Measurements from ENCODE around the gene SHROOM3.

SHROOM3 gene

DNA sequence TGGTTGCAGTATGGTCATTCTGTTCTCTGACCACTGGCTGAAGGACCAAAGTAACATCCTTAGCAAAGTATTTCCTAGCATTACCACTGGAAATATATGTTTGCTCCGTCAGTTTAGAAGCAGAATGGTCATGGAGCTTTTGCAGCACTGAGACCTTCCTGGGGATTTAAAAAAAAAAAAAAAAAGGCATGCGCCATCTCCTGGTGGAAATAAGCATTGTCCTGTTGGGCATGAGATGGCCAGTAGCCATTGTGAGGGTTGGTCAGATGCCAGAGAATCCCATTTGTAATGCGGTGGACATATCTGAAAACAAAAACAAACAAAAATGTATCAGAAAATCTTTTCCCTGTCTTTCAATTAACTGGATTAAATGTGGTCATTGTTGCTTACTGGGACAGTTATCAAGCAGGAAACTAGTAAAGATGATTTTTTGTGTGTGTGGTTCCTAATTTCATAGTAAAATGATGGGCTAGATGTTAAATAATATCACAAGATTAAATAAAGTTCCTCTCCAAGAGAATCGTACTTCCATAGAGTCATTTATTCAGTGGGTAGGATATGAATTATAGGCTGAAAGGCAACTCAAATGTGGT is 323.4 kb downstream of the SHROOM3 start:
- no peak for DNase-seq

DNA sequence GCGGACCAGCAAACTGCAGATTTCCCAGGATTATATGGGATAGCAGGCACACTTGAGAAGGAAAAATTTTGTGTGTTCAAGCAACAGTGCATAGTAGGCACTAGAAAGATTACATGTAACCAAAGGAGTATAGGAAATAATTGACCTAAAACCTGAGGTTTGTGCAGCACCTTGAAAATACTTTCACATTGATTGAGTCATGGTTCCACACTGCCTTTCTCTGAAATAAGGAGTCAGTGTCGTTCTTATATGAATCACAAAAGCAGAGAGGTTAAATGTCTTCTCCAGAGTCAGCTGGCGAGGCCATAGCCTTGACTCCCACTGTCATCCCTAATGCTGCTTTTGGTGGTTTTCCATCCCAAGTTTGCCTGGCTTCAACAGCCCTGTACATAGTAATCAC is 324.0 kb downstream of the SHROOM3 start:
- no peak for DNase-seq

DNA sequence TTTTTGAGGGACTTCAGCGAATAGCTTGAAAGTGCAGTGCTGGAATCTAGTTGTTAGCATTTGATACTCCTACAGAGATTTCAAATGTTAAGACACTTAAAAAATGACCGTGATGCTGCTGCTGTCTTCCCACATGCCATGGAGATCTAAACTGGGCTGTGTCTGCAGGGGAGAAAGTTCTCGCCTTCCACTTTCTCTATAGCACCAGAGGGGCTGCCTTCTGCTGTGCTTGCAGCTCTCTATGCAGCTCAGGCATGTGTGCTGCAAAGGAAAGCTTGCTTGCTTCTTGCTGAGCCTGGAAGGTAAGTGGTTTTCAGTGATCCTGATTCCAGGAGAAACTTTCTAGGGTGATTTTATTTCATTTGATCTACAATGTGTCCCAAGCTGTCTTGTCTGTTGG is 325.2 kb downstream of the SHROOM3 start:
- no peak for DNase-seq

- DNase-seq, result no peak
These were observed 327.4 kb downstream of the SHROOM3 start for GRCh38 chr4:76762137-76763130.

DNA sequence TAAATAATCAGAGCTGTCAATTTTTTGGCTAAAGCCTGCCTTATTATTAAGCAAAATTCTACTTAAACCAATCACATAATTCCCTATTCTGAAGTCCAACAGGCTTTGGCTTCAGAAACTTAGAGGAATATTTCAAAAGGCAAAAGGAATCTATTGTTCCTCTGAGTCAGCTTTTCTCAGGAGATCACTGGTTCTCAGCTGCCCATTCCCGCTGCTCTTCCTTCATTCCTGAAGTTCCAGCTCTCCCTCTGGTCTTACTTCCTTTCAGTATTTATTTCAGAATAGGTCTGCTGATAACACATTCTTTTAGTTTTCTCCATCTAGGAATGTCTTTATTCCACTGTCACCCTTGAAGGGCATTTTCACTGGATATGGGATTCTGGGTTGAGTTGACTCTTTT is 329.2 kb downstream of the SHROOM3 start:
- no peak for DNase-seq

GRCh38 chr4:76765473-76766183 is 330.6 kb downstream of the SHROOM3 start:
- DNase-seq, result no peak

GRCh38 chr4:76767983-76768382 is 333.0 kb downstream of the SHROOM3 start:
- no peak for DNase-seq

DNA sequence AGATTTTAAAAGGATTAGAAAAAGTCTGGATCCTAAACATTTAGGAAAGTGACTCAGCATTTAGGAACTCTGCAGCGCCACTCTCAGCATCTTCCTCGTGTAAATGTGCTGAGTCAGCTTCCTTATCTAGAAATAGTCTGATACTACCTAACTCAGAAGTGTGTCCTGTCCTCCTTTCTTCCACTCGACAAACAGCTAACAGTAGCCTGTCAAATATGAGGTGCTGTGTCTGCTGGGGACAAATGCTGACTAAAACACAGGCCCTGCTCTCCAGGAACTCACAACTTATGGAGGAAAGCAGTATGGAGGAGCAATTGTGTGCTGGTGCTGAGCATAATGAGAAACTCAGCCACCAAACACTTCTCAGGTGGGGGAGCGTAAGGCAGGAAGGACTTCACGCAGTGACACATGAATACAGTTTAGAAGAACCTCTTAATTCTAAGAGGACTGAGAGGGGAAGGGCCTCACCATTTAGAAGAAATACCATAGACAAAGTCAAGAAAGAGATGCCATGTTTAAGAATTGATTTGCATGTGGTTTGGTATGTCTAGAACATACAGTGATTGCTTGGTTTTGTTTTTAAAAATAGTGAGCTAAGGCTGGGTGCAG is 337.6 kb downstream of the SHROOM3 start:
- no peak for DNase-seq

DNA sequence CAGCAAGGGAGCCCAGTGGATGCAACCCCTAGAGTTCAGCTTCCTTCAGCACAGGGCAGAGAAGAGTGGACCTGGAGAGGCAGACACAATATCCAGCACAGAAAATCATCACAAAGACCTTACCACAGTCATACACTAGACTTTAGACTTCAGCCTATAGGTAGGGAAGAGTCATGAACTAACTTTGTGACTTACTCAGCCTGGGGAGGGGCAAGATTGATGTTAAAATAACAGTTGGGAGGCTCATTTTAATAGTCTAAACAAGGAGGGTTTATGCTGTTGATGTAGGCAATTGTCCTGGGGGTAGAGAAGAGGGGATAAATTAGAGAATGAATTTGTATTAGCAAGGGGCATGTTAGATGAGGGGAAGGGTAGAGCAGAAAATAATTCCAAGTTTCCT is 338.7 kb downstream of the SHROOM3 start:
- DNase-seq, result no peak

DNA sequence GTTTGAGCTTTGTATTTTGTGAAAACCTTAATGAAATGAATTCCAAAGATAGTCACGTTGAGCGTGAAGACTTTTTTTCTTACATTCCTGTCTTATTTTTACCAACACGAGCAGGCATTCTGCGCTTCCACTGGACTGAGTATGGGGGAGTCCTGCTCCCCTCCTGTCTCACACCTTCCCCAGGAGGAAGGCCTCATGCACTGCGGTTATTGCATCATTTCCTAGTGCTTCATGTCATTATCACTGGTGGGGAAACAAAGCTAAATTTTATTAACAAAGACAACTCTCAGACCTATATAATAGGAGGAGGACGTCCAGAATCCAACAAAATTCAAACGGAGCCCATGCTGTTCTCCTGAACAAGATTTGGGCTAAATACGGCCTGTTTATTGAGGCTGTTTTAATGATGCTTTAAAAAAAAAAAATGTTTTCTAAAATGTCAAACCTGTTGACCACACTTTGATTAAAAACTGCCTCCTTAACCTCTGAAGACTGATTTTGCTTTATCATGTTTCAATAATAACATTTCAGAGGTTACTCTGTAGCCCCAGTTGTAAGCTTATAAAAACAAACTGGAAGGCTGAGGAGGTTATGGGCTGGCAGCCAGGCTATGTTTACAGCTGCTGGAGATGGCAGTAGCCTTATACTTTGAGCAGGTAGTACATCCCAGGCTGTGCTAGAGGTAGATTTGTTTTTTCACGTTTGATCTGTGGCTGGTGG is 344.9 kb downstream of the SHROOM3 start:
- DNase-seq, result no peak

DNA sequence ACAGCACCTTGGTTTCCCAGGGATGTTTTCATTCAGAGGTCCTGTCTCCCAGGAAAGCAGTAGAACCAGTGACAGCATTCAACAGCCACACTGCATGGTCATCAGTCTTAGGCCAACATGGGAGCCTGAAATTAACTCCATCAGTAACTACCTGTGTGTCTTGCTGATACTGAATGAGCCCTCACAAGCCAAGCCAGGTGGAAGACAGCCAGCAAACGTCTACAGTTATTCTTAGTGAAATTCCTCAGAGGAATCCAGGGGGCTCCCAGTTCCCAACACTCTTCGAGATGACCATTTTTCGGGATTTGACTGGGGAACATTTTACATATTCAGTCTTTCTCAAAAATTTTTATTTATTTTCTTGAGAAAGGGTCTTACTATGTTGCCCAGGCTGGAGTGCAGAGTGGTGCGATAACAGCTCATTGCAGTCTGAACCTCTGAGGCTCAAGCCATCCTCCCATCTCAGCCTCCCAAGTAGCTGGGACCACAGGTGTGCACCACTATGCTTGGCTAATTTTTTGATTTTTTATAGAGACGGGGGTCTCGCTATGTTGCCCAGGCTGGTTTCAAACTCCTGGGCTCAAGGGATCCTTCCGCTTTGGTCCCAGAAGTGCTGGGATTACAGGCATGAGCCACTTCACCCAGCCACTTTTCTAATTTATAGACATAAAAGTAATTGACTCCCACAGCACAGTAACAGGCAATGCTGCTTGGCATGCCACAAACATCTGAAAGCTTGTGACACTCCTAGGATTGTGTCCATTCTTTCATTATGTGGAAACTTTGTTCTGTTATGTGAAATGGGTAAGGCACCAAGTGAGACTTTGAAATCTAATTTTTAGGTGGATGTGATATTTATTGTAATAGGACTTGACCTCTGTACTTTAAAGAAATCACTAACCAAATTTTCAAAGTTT is 346.0 kb downstream of the SHROOM3 start:
- DNase-seq, result no peak

DNA sequence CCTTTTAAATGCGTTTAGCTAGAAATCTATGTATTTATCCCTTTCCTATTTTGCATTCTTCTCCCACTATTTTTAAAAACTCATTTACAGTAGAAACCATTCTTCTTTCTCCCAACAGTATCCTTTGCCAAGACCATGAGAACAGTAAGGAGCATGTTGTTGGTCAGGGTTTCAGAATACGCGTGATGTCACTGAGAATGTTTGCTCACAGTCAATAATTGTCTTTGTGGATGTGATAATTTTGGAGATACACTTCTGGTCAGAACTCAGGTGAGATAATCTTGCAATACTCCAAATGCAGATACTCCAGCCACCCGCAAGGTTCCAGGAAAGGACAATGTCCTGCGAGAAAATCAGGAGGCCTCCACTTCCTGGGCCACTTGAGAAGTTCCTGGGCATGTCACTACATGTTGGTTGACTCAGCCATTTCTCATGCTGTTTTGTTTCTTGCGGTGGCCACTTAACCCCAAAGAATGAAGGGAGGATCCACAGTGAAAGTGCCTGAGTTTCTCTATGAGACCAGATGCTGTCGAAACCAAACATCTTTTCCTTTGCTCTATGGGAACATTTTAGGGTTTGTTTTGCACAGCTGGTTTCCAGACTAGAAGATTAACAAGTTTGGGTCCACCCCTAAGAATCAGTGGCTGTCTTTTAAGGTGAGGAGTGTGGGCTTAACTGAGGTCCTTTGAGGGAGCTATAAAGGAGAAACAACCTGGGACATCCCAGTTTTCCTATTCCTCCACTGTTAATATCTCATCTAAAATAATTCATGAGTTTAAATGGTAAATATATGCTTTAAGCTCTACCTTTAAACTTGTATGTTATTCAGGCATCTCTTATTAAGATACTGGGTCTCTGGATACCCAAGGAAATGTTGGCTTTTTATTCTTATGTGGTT is 346.9 kb downstream of the SHROOM3 start:
- DNase-seq, result no peak

GRCh38 chr4:76782837-76783236 is 347.8 kb downstream of the SHROOM3 start:
- no peak for DNase-seq

- no peak for DNase-seq
These were observed 348.8 kb downstream of the SHROOM3 start for GRCh38 chr4:76783836-76784235.

GRCh38 chr4:76784237-76784636 is 349.2 kb downstream of the SHROOM3 start:
- no peak for DNase-seq

DNA sequence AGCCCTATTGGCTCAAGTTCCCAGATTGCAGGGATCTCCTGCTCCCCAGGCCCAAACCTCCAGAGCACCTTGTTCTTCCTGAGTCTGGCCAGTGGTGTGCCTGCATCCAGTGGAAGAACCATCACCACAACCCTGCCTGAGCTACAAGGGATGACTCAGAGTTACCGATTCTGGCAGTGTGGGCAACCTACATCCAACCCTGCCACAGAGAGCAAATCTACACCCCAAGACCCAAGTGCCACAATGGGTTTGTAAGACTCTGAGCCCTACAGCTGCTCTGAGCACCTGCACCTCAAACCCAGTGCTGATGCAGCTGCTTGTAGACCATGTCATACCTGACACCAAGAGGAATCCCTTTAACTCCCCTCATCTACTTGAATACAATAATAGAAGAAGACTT is 352.9 kb downstream of the SHROOM3 start:
- DNase-seq, result no peak

DNA sequence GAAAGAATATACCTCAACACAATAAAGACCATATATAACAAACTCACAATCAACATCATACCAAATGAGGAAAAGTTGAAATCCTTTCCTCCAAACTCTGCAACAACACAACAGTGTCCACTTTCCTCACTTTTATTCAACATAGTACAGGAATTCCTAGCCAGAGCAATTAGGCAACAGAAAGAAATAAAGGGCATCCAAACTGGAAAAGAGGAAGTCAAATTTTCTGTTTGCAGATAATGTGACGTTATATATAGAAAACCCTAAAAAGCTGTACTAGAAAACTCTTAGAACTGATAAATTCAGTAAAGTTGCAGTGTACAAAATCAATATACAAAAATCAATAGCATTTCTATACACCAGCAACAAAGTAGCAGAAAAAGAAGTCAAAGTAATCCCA is 355.3 kb downstream of the SHROOM3 start:
- no peak for DNase-seq

- DNase-seq, result no peak
These were observed 356.4 kb downstream of the SHROOM3 start for GRCh38 chr4:76791479-76791878.

GRCh38 chr4:76792418-76792817 is 357.4 kb downstream of the SHROOM3 start:
- DNase-seq, result no peak

DNA sequence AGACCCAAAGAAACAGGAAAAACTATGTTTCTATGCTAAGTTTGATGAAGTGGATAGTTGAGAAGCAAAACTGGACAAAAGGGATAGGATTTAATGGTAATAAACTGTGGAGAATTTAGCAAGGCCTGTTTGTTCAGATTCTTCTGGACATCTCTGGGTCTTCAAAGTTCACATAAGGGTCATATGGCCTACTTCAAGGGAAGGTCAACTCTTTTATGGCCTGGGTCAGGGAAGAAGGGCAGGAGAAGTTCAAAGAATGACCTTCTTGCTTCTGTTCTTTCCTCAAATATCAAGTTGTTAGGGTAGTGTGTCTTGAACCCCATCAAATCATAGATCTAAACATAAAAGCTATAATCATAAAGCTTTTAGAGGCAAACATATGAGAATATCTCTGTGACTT is 360.2 kb downstream of the SHROOM3 start:
- no peak for DNase-seq

Data from activated naive CD4-positive, alpha-beta T cell treated with anti-CD3 and anti-CD28 coated beads, Interleukin-2, amount 50 U/mL, for 16 hours (primary cell).